Measurements from ENCODE around the gene HES1. TPM values are rescaled to one million over a fixed set of nuclear protein-coding genes. Genes with fewer than 3 reads are reported as not detected.

The HES1 gene
- polyA plus RNA-seq, 3 donors, result 0.17 to 66.6 (median 0.26) TPM

DNA sequence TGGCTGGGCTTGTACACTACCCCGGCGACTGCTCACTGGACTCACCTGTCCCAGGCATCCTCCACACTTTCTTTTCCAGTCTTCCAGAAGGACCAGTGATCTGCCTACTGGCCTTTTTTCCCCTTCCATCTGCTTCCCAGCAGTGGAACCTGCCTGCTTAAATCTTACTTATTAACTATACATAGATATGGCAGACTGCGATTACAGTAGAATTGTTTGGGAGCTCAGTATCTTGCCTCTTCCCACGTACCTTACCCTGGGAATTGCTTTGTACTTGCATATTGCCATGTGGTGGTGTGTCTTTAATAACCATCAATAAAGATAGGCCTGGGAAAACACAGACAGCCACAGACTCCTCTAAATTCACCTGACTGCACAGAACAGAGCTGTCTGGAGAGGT is 11.8 kb upstream of the HES1 start:
- Histone ChIP-seq H3K36me3 (replicated peaks in 1 of 2; ENCODE audit: control insufficient read depth in 1 of 2, insufficient read depth in 2 of 2, low read length in 2 of 2) (no peaks in the 10 kb centered on the region), H3K9me3 (replicated peaks in 1 of 2; ENCODE audit: control insufficient read depth in 1 of 2, insufficient read depth in 1 of 2, low read length in 2 of 2) (no peaks in the 10 kb centered on the region), H3K9ac (ENCODE audit: insufficient read depth, low read length, poor library complexity, severe bottlenecking) (no peak overlapping the region), H3K4me1 (ENCODE audit: control insufficient read depth in 1 of 2, insufficient read depth in 2 of 2, low read length in 2 of 2) (peaks cover 20 to 21% of the 10 kb centered on the region in 2 donors), H3K27me3 (ENCODE audit: control insufficient read depth in 2 of 2, insufficient read depth in 2 of 2, low read length in 2 of 2) (peaks cover 4% of the 10 kb centered on the region in 2 donors), H3K79me2 (ENCODE audit: insufficient read depth, low read length) (no peaks in the 10 kb centered on the region), H4K20me1 (ENCODE audit: insufficient read depth, low read length) (no peaks in the 10 kb centered on the region), H3K4me2 (replicated peaks; ENCODE audit: extremely low read depth, low read length, poor library complexity, severe bottlenecking) (no peak overlapping the region), H2AFZ (ENCODE audit: insufficient read depth, low read depth, low read length, poor library complexity, severe bottlenecking) (no peak overlapping the region), H3K27ac (ENCODE audit: low read depth in 1 of 2, low read length in 2 of 2) (no peak overlapping the region), H3K4me3 (replicated peaks in 1 of 3; ENCODE audit: low read depth in 2 of 3, low read length in 3 of 3) (no peak overlapping the region)
- WGBS (ENCODE audit: insufficient coverage), result 100% methylated on average over 2 of the region's 4 CpGs
- no peak for DNase-seq
- Mint-ChIP-seq H3K36me3 (no peaks in the 10 kb centered on the region), H3K9me3 (peaks cover 0 to 2% (median 0%) of the 10 kb centered on the region in 7 donors), H3K4me1 (peaks cover 22% of the 10 kb centered on the region), H3K4me3 (no peak overlapping the region), H3K27me3 (ENCODE audit: low read depth in 3 of 3) (peaks cover 20 to 42% (median 21%) of the 10 kb centered on the region in 3 donors), H3K27ac (no peak overlapping the region)
- intact Hi-C loops (cut with micrococcal nuclease), result loop anchor here (5.0 to 10.0 kb wide), 2 partner anchors 52 to 69 kb away; no protein-coding TSS in a partner anchor
- TF ChIP-seq CTCF (IDR thresholded peaks at IDR 0.05), result no peak

DNA sequence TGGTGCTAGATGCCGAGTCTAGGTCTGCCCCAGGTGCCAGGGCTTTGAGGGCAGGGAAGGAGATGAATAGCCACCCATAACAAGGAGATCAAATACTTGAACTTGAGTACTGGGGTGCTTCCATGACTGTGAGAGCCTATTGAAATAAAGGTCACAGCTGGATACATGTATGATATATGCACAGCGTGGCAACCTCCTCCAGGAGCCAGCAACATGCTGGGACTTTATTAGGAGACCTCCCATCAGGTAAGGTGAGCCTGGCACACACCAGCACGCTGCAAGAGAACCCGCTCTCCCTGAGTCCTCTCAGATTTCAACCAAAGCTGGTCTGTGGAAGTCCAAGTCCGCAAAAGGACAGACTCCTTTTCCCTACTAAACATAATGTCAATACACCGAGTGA is 10.5 kb upstream of the HES1 start:
- TF ChIP-seq CTCF (IDR thresholded peaks at IDR 0.05), result no peak
- peaks cover 27 to 53% (median 28%) of the 10 kb centered on the region in 3 donors for H3K27me3 Mint-ChIP-seq (ENCODE audit: low read depth in 3 of 3)
- intact Hi-C loops (cut with micrococcal nuclease), result loop anchor here in 1 of 2 donors (5.0 to 10.0 kb wide), 2 partner anchors 33 to 71 kb away; no protein-coding TSS in a partner anchor

More for the DNA sequence above, 10.5 kb upstream of the HES1 start:
- H3K4me1 Mint-ChIP-seq, result peaks cover 16% of the 10 kb centered on the region
- Histone ChIP-seq H3K79me2 (ENCODE audit: insufficient read depth, low read length) (no peaks in the 10 kb centered on the region), H3K4me2 (replicated peaks; ENCODE audit: extremely low read depth, low read length, poor library complexity, severe bottlenecking) (no peak overlapping the region), H3K27ac (ENCODE audit: low read depth in 1 of 2, low read length in 2 of 2) (no peak overlapping the region), H2AFZ (ENCODE audit: insufficient read depth, low read depth, low read length, poor library complexity, severe bottlenecking) (no peak overlapping the region), H3K4me1 (ENCODE audit: control insufficient read depth in 1 of 2, insufficient read depth in 2 of 2, low read length in 2 of 2) (peaks cover 14 to 17% of the 10 kb centered on the region in 2 donors), H3K27me3 (ENCODE audit: control insufficient read depth in 2 of 2, insufficient read depth in 2 of 2, low read length in 2 of 2) (peaks cover 4 to 15% of the 10 kb centered on the region in 2 donors), H3K9ac (ENCODE audit: insufficient read depth, low read length, poor library complexity, severe bottlenecking) (no peak overlapping the region), H3K9me3 (replicated peaks in 1 of 2; ENCODE audit: control insufficient read depth in 1 of 2, insufficient read depth in 1 of 2, low read length in 2 of 2) (no peaks in the 10 kb centered on the region), H3K36me3 (replicated peaks in 1 of 2; ENCODE audit: control insufficient read depth in 1 of 2, insufficient read depth in 2 of 2, low read length in 2 of 2) (no peaks in the 10 kb centered on the region), H3K4me3 (replicated peaks in 1 of 3; ENCODE audit: low read depth in 2 of 3, low read length in 3 of 3) (no peak overlapping the region), H4K20me1 (ENCODE audit: insufficient read depth, low read length) (no peaks in the 10 kb centered on the region)
- H3K4me3 Mint-ChIP-seq, result no peak overlapping the region
- H3K9me3 Mint-ChIP-seq, result peaks cover 0 to 2% (median 0%) of the 10 kb centered on the region in 7 donors
- no peaks in the 10 kb centered on the region for H3K36me3 Mint-ChIP-seq
- H3K27ac Mint-ChIP-seq, result no peak overlapping the region
- DNase-seq, result no peak
- 94% methylated on average over 2 of the region's 6 CpGs for WGBS (ENCODE audit: insufficient coverage)

All from CD14-positive monocyte (primary cell).